ENCODE results near the gene RANBP3.
"Not testable (repeated sequence)": the region's sequence is repeated elsewhere in the genome, so short reads cannot be mapped to it uniquely, and the experiment has no call there.

Gene RANBP3

DNA sequence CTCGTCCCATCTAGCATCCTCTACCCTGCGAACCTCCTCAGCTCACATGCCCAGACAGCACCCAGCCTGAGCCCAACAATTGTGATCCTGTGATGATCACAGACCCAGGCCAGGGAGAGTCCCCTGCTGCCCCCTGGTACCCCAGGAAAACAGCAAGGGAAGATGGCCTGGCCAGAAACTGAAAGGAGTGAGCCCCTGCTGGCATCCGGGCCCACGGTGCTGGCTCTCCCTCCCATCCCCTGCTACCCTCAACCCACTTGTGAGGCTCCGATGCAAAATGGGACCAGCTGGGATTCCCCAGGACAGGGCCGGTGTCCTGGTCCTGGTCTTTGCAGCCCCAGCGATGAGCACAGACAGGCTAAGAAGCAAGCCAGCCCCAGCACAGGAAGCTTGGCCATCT is 14.1 kb downstream of the RANBP3 start:
- no peaks in the 10 kb centered on the region for H3K9me3 ChIP-seq (ENCODE audit: low read length)
- no peak overlapping the region for H3K4me3 ChIP-seq (ENCODE audit: low read length)
- no peak overlapping the region for H2AFZ ChIP-seq (ENCODE audit: low read depth, low read length)

DNA sequence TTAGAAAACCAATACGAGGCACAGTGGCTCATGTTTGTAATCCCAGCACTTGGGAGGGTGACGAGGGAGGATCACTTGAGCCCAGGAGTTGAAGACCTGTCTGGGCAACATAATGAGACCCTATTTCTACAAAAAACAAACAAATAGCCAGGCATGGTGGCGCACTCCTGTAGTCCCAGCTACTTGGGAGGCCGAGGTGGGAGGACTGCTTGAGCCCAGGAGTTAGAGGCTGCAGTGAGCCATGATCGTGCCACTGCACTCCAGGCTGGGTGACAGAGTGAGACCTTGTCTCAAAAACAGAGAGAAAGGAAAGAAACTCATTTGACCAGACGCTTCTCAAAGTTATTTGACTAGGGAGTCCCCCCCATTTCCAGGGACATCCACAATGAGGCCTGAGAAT is 14.7 kb downstream of the RANBP3 start:
- H3K27me3 ChIP-seq (ENCODE audit: insufficient read depth, low read length); H3K36me3 ChIP-seq (ENCODE audit: insufficient read depth, low read length); H3K9me3 ChIP-seq (ENCODE audit: low read length); H3K4me3 ChIP-seq (ENCODE audit: low read length); H2AFZ ChIP-seq (ENCODE audit: low read depth, low read length): not testable (repeated sequence)
- peaks cover 29% of the 10 kb centered on the region for H3K4me1 ChIP-seq (ENCODE audit: insufficient read depth, low read length)

More for the DNA sequence above, 14.1 kb downstream of the RANBP3 start:
- Histone ChIP-seq H3K36me3 (ENCODE audit: insufficient read depth, low read length) (peaks cover 8% of the 10 kb centered on the region), H3K4me1 (ENCODE audit: insufficient read depth, low read length) (peaks cover 25% of the 10 kb centered on the region), H3K27me3 (ENCODE audit: insufficient read depth, low read length) (no peaks in the 10 kb centered on the region)

- H3K27me3 ChIP-seq (ENCODE audit: insufficient read depth, low read length), result no peaks in the 10 kb centered on the region
- H3K4me1 ChIP-seq (ENCODE audit: insufficient read depth, low read length), result peaks cover 25% of the 10 kb centered on the region
- no peak overlapping the region for H2AFZ ChIP-seq (ENCODE audit: low read depth, low read length)
- H3K36me3 ChIP-seq (ENCODE audit: insufficient read depth, low read length), result peaks cover 8% of the 10 kb centered on the region
- no peaks in the 10 kb centered on the region for H3K9me3 ChIP-seq (ENCODE audit: low read length)
- H3K4me3 ChIP-seq (ENCODE audit: low read length), result no peak overlapping the region
These were observed 15.7 kb downstream of the RANBP3 start for GRCh38 chr19:5961969-5962945.

DNA sequence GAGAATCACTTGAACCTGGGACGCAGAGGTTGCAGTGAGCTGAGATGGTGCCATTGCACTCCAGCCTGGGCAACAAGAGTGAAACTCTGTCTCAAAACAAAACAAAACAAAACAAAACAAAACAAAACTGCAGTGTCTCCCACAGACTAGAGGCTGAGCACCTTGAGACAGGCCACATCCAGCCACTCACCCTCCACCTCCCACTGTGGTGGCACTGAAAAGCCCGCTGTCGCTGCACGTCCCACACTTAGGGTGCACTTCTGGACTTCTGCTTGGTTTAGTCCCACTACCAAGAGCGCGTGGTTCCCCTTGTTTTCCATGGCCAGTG is 16.3 kb downstream of the RANBP3 start:
- not testable (repeated sequence) for H3K36me3 ChIP-seq (ENCODE audit: insufficient read depth, low read length); H2AFZ ChIP-seq (ENCODE audit: low read depth, low read length); H3K27me3 ChIP-seq (ENCODE audit: insufficient read depth, low read length); H3K9me3 ChIP-seq (ENCODE audit: low read length); H3K4me3 ChIP-seq (ENCODE audit: low read length)
- peaks cover 25% of the 10 kb centered on the region for H3K4me1 ChIP-seq (ENCODE audit: insufficient read depth, low read length)

DNA sequence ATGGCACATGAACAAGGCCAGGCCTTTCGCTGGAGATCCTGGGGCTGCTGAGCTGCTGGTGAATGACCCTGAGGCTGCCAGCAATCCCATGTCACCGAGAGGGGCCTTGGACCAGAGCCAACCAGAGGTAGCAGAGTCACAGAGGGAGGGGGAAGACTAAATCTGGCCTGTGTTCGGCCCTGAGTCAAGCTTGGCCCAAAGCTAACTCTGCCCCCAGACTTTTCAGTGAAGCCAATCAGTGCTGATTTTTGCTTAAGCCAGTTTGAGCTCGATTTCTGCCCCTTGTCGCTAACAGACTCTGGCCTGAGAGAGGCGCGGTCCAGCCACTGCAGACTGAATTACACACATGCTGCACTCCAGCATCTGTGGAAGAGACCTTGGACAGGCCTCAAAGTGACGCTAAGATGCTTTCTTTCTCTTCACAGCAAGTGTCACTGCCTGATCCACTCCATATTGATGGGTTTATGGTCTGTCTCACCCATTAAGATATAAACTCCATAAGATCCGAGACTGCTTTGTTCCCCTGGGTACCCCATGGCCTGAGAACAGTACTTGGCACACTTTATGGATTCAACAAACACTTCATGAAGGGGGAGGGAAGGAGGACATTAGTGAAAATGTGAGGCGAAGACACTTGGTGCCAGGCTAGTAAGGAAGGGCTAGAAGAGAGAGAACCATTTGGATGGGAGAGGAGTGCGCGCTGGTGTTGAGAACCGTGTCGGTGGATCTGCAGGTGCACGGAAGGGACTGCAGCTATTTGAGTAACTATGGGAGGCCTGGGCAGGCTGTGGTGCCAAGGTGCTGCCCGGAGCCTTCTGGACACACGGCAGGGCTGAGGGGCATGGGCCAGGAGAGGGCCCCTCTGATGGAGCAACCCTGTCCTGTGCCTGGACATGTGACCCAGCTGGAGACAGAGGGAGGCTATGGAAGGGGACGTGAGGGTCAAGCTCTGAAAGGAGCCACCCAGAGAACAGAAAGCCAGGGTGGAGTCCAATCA is 17.6 kb downstream of the RANBP3 start:
- Histone ChIP-seq H3K4me1 (ENCODE audit: insufficient read depth, low read length) (peaks cover 27% of the 10 kb centered on the region), H2AFZ (ENCODE audit: low read depth, low read length) (no peak overlapping the region), H3K27me3 (ENCODE audit: insufficient read depth, low read length) (no peaks in the 10 kb centered on the region), H3K4me3 (ENCODE audit: low read length) (no peak overlapping the region), H3K36me3 (ENCODE audit: insufficient read depth, low read length) (no peaks in the 10 kb centered on the region), H3K9me3 (ENCODE audit: low read length) (no peaks in the 10 kb centered on the region)

- H3K36me3 ChIP-seq (ENCODE audit: insufficient read depth, low read length), result no peaks in the 10 kb centered on the region
- peaks cover 34% of the 10 kb centered on the region for H3K4me1 ChIP-seq (ENCODE audit: insufficient read depth, low read length)
- no peak overlapping the region for H3K4me3 ChIP-seq (ENCODE audit: low read length)
- H3K9me3 ChIP-seq (ENCODE audit: low read length), result no peaks in the 10 kb centered on the region
- no peaks in the 10 kb centered on the region for H3K27me3 ChIP-seq (ENCODE audit: insufficient read depth, low read length)
- H2AFZ ChIP-seq (ENCODE audit: low read depth, low read length), result no peak overlapping the region
These were observed 18.5 kb downstream of the RANBP3 start for GRCh38 chr19:5959260-5960004.

DNA sequence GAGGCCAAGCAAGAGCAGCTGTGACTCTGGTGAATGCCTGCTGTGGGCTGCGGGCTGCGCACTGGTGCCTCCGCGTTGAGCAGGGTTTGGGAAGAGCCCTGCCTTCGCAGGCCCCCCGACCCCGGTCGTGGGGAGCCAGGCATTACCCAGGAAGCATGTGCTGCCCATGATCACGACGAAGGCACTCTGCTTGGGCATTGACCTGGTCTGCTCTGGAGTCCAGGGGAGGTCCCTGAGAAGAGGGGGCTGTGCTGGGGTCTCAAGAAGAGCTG is 19.2 kb downstream of the RANBP3 start:
- no peak overlapping the region for H3K4me3 ChIP-seq (ENCODE audit: low read length)

GRCh38 chr19:5958074-5958850 is 19.7 kb downstream of the RANBP3 start:
- H2AFZ ChIP-seq (ENCODE audit: low read depth, low read length), result no peak overlapping the region
- no peak overlapping the region for H3K4me3 ChIP-seq (ENCODE audit: low read length)
- no peaks in the 10 kb centered on the region for H3K27me3 ChIP-seq (ENCODE audit: insufficient read depth, low read length)
- peaks cover 46% of the 10 kb centered on the region for H3K4me1 ChIP-seq (ENCODE audit: insufficient read depth, low read length)
- H3K9me3 ChIP-seq (ENCODE audit: low read length), result no peaks in the 10 kb centered on the region
- no peaks in the 10 kb centered on the region for H3K36me3 ChIP-seq (ENCODE audit: insufficient read depth, low read length)

More for the DNA sequence above, 19.2 kb downstream of the RANBP3 start:
- no peaks in the 10 kb centered on the region for H3K27me3 ChIP-seq (ENCODE audit: insufficient read depth, low read length)
- H3K9me3 ChIP-seq (ENCODE audit: low read length), result no peaks in the 10 kb centered on the region
- H3K4me1 ChIP-seq (ENCODE audit: insufficient read depth, low read length), result peaks cover 41% of the 10 kb centered on the region
- no peaks in the 10 kb centered on the region for H3K36me3 ChIP-seq (ENCODE audit: insufficient read depth, low read length)
- no peak overlapping the region for H2AFZ ChIP-seq (ENCODE audit: low read depth, low read length)

- H3K9me3 ChIP-seq (ENCODE audit: low read length), result no peaks in the 10 kb centered on the region
- no peaks in the 10 kb centered on the region for H3K27me3 ChIP-seq (ENCODE audit: insufficient read depth, low read length)
- H3K36me3 ChIP-seq (ENCODE audit: insufficient read depth, low read length), result no peaks in the 10 kb centered on the region
- no peak overlapping the region for H2AFZ ChIP-seq (ENCODE audit: low read depth, low read length)
- no peak overlapping the region for H3K4me3 ChIP-seq (ENCODE audit: low read length)
- peaks cover 54% of the 10 kb centered on the region for H3K4me1 ChIP-seq (ENCODE audit: insufficient read depth, low read length)
These were observed 20.8 kb downstream of the RANBP3 start for GRCh38 chr19:5957170-5957569.

DNA sequence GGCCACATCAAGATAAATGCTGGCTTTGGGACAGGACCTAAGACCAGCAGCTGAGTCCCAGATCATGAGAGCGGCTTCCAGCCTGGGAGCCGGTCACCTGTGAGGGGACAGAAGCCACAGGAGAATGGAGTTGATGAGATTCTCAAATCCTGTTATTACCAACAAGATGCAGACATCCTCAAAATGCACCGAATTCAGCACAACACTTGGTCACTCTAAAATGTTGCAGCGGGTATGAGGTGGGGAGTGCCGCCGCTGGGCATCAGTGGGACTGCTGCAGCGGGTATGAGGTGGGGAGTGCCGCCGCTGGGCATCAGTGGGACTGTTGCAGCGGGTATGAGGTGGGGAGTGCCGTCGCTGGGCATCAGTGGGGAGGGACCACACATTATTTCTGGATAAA is 21.2 kb downstream of the RANBP3 start:
- Histone ChIP-seq H3K36me3 (ENCODE audit: insufficient read depth, low read length) (no peaks in the 10 kb centered on the region), H3K4me3 (ENCODE audit: low read length) (no peak overlapping the region), H3K9me3 (ENCODE audit: low read length) (no peaks in the 10 kb centered on the region), H3K4me1 (ENCODE audit: insufficient read depth, low read length) (peaks cover 58% of the 10 kb centered on the region), H2AFZ (ENCODE audit: low read depth, low read length) (no peak overlapping the region), H3K27me3 (ENCODE audit: insufficient read depth, low read length) (no peaks in the 10 kb centered on the region)

DNA sequence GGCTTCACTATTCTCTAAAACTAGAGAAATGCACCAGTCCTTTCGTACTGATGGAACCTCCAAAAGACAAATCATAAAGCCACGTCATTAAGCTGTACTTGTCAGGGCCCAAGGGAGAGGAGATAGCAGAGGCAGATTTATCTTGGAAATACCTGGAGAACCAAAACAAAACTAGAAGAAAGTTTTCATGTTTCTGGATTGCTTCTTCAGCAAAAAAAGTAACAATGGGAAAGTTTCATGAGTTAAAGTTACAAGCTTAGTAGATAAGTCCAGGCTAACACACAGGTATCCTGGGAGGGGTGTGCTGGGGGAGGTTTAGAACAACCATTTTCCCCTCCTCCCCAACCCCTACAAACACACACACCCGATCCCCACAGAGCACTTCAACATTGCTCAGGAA is 21.6 kb downstream of the RANBP3 start:
- Histone ChIP-seq H3K27me3 (ENCODE audit: insufficient read depth, low read length) (no peaks in the 10 kb centered on the region), H2AFZ (ENCODE audit: low read depth, low read length) (no peak overlapping the region), H3K4me3 (ENCODE audit: low read length) (no peak overlapping the region), H3K36me3 (ENCODE audit: insufficient read depth, low read length) (no peaks in the 10 kb centered on the region), H3K4me1 (ENCODE audit: insufficient read depth, low read length) (peaks cover 62% of the 10 kb centered on the region), H3K9me3 (ENCODE audit: low read length) (no peaks in the 10 kb centered on the region)

GRCh38 chr19:5955636-5955935 is 22.4 kb downstream of the RANBP3 start:
- no peaks in the 10 kb centered on the region for H3K9me3 ChIP-seq (ENCODE audit: low read length)
- H3K4me3 ChIP-seq (ENCODE audit: low read length), result no peak overlapping the region
- H2AFZ ChIP-seq (ENCODE audit: low read depth, low read length), result no peak overlapping the region
- no peaks in the 10 kb centered on the region for H3K27me3 ChIP-seq (ENCODE audit: insufficient read depth, low read length)
- peaks cover 67% of the 10 kb centered on the region for H3K4me1 ChIP-seq (ENCODE audit: insufficient read depth, low read length)
- no peaks in the 10 kb centered on the region for H3K36me3 ChIP-seq (ENCODE audit: insufficient read depth, low read length)

All from neuron (in vitro differentiated cells).